Measurements from ENCODE around the gene ZSCAN20. TPM values are rescaled to one million over a fixed set of nuclear protein-coding genes. Genes with fewer than 3 reads are reported as not detected.

Gene ZSCAN20
- total and polyA plus RNA-seq, 2 experiments from 2014 or later = 0.91 to 4.9 TPM

- TF ChIP-seq REST (IDR thresholded peaks at IDR 0.05; ENCODE audit: unreplicated experiment) (no peak), ETS1 (IDR thresholded peaks at IDR 0.05) (no peak), ZNF462 (CRISPR knock-in tag; IDR thresholded peaks at IDR 0.05) (no peak)
These were observed 9.9 kb upstream of the ZSCAN20 start (continued) for GRCh38 chr1:33462405-33463164.

Data from GM23338 (cell line).